Head of caudate nucleus (tissue), 42 donors: ENCODE measurements around the gene ODF4.

Experiments
- DNase-seq, 42 donors: peaks; one replicate each; pipeline versions ENCODE4 v3.0.0 to v3.0.0-alpha.2; 2020 to 2021; ENCODE audit warnings: mixed read lengths in 7 of 42
- intact Hi-C: fragments of 100-400 bp; cut with DNase I; formaldehyde crosslinking; loops from one replicate; pipeline ENCODE4 v1.15.0; 2022

Gene ODF4, protein sequence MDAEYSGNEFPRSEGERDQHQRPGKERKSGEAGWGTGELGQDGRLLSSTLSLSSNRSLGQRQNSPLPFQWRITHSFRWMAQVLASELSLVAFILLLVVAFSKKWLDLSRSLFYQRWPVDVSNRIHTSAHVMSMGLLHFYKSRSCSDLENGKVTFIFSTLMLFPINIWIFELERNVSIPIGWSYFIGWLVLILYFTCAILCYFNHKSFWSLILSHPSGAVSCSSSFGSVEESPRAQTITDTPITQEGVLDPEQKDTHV

DNA sequence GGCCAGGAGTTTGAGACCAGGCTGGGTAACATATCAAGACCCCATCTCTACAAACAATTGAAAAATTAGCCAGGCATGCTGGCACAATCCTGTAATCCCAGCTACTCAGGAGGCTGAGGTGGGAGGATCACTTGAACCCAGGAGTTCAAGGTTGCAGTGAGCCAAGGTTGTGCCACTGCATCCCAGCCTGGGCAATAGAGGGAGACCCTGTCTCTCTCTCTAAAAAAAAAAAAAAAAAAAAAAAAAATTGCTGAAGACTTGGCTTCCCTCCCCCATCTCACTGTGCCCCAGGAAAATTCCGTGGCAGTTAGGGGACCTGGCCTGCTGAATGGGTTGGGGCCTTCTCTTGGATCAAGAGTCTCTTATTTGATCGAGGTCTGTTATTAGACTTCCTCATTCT is at the start of gene ODF4:
Gene ODF4 (plus strand): TSS at position 301 of the 400 bp plus-strand sequence. CDS start 212 bp downstream, outside the sequence.
- no peak for DNase-seq
- intact Hi-C loops = no loop called here

- no peak for DNase-seq
- intact Hi-C loops = loop anchor here (10.0 kb wide), 1 partner anchor 65 kb away; no protein-coding TSS in a partner anchor
Observed at GRCh38 chr17:8290043-8290442, 49.6 kb upstream of the ODF4 start.

- DNase-seq = no peak
- intact Hi-C loops = loop anchor here (10.0 kb wide), 1 partner anchor 68 kb away; no protein-coding TSS in a partner anchor
Observed at GRCh38 chr17:8292639-8293395, 46.8 kb upstream of the ODF4 start.

- no peak for DNase-seq
- intact Hi-C loops = loop anchor here (10.0 kb wide), 1 partner anchor 70 kb away; no protein-coding TSS in a partner anchor
Observed at GRCh38 chr17:8294361-8294760, 45.3 kb upstream of the ODF4 start.

GRCh38 chr17:8294814-8295316 is 44.8 kb upstream of the ODF4 start:
- intact Hi-C loops = loop anchor here (10.0 kb wide), 1 partner anchor 70 kb away; no protein-coding TSS in a partner anchor
- peak in 1 of 42 donors; percentile 9 for DNase-seq

- intact Hi-C loops = loop anchor here (10.0 kb wide), 1 partner anchor 175 kb away; the partner anchor contains the start of gene HES7
- no peak for DNase-seq
Observed at GRCh38 chr17:8300226-8300625, 39.4 kb upstream of the ODF4 start.

GRCh38 chr17:8300627-8301242 is 38.9 kb upstream of the ODF4 start:
- intact Hi-C loops = loop anchor here (10.0 kb wide), 1 partner anchor 176 kb away; the partner anchor contains the start of gene HES7
- DNase-seq = peak; percentile 44 to 88 (median 70)

DNA sequence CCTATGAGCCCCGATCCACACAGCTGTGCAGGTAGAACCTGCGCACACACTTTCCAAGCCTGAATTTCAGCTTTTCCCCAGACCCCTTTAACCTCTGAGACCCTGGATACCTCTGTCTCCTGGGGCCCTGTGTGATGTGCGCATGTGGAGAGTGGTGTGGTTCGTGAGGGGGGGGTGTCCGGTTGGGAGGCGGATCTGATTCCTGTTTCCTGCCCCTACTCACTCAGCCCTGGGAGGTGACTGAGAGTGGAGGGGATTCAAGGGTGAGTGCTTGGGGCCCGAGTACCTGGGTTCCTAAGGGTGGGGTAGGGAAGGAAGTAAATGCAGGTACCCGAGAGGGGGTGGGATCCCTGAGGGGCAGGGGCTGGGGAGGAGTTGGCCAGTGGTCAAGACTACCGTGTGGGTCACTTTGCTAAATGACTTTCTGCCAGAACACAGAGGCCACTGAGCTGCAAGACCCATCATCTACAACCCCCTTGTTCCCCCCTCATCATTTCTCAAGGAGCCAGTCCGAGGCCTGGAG is 29.0 kb upstream of the ODF4 start:
- DNase-seq = no peak
- intact Hi-C loops = no loop called here

DNA sequence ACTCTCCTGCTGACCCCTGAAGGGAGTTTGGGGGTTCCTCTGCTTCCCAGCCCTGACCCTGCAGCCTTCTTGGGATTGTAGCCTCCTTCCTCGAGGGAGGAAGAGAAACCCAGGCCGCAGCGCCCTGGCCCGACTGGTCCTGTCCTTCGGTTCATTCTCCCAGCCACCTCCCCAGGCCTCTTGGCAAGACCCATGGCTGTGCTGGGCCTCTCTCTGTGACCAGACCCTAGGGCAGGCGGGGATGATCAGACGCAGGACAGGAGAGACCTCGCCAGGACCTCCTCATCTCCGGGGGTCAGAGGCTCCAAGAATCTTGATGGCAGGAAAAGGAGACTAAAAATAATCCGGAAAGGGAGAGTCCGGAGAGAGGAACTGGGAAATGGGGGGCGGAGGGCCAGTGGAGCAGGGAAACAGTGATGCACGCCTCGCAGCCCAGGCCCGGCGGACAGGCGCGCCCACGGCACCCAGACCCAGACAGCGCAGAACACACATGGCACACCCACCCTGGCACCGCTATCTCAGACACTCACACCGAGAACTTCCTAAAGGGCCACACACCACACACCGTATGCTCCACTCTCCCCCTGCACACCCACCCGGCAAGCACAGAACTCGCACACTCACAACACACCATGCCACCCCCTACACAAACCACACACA is 28.4 kb upstream of the ODF4 start:
- intact Hi-C loops = no loop called here
- DNase-seq = no peak

DNA sequence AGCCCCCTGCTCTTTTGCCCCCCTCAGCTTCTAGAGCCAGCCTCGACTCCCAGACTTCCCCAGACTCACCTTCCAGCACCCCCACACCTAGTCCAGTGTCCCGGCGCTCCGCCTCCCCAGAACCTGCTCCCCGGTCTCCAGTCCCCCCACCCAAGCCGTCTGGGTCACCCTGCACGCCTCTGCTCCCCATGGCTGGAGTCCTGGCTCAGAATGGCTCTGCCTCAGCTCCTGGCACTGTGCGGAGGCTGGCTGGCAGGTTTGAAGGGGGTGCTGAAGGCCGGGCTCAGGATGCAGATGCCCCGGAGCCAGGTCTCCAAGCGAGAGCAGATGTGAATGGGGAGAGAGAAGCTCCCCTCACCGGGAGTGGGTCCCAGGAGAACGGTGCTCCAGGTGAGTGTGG is 27.4 kb upstream of the ODF4 start:
- intact Hi-C loops = no loop called here
- DNase-seq = no peak

DNA sequence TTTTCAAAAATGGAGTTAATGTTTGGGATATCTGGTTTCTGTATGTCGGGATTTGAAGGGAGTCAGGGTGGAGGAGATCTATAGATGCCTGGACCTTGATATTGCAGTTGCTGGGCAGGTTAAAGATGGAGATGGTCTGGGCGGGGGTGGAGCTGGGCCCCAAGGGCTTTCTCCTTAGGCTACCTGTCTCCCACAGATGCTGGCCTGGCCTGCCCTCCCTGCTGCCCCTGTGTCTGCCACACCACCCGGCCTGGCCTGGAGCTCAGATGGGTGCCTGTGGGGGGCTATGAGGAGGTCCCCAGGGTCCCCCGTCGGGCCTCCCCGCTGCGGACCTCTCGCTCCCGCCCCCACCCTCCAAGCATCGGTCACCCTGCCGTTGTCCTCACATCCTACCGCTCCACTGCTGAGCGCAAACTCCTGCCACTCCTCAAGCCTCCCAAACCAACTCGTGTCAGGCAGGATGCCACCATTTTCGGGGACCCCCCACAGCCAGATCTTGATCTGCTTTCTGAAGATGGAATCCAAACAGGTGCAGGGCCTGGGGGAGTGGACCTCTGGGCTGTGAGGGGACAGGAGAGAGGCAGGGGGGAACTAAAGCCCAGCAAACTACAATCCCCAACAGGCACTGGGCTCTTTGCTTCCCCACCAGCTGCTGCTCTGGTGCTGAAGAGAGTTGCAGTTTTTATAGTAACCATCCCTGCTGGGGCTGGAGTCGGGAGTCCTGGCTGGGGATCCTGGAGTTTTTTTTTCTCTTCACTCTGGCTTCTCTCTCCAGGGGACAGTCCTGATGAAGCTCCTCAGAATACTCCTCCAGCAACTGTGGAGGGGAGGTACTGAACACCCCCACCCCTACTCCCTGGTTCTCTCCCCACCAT is 26.7 kb upstream of the ODF4 start:
- no peak for DNase-seq
- intact Hi-C loops = no loop called here

GRCh38 chr17:8314797-8315763 is 24.6 kb upstream of the ODF4 start:
- intact Hi-C loops = no loop called here
- no peak for DNase-seq

DNA sequence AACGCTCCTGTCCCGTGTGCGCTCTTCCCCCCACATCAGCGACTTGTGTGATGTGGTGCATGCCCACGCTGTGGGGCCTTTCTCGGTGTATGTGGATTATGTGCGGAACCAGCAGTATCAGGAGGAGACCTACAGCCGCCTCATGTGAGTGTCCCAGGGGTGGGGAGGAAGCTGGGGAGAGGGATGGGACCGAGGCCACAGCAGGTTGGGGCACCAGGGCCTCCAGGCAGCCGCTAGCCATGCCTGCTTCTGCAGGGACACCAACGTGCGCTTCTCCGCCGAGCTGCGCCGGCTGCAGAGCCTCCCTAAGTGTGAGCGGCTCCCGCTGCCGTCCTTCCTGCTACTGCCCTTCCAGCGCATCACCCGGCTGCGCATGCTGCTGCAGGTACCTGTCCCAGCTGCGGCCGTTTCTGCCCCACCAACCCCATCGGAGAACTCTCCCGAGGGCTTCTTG is 23.8 kb upstream of the ODF4 start:
- DNase-seq = no peak
- intact Hi-C loops = no loop called here

- no peak for DNase-seq
- intact Hi-C loops = no loop called here
Observed at GRCh38 chr17:8318010-8318935, 21.4 kb upstream of the ODF4 start.

DNA sequence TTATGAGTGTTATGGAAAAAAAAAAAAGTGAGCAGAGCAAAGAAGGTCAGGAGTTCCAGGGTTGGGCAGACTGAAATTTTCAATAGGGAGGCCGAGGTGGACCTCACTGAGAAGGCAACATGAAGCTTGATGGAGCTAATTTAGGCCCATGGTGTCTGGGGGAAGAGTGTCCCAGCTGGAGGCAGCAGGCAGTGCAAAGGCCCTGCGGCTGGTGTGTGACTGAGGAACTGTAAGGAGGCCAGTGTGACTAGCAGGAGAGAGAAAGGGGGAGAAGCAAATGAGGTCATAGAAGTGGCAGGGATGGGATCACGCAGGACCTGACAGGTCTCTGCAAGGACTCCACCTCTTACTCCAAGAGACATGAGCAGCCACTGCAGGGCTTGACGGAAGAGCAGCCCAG is 19.4 kb upstream of the ODF4 start:
- DNase-seq = no peak
- intact Hi-C loops = no loop called here

- DNase-seq = no peak
- intact Hi-C loops = no loop called here
Observed at GRCh38 chr17:8320990-8321389, 18.6 kb upstream of the ODF4 start.
